Spleen (tissue), 11 donors: ENCODE measurements around the gene DTNBP1. TPM values are rescaled to one million over a fixed set of nuclear protein-coding genes. Genes with fewer than 3 reads are reported as not detected.

ENCODE experiments used
- DNase-seq: peaks from one replicate; pipeline ENCODE4 v3.0.0-alpha.2; 2020
- H3K27ac ChIP-seq, 8 donors: fragments of 200-600 bp; sonication (generic) in 7 of 8; 1 replicate in 4 of 8; 2 replicates in 4 of 8; pipeline versions ENCODE4 v1.5.0 to v1.8.0; 2016 to 2021; ENCODE audit warnings: inconsistent platforms in 4 of 8, mild to moderate bottlenecking in 4 of 8, moderate library complexity in 1 of 8
- H3K27me3 ChIP-seq, 7 donors: fragments of 200-600 bp; sonication (generic) in 6 of 7; replicated peaks in 1 of 7; 1 replicate in 4 of 7; 2 replicates in 3 of 7; pipeline versions ENCODE4 v1.5.0 to v1.8.0; 2016 to 2021; ENCODE audit warnings: inconsistent platforms in 3 of 7, mild to moderate bottlenecking in 1 of 7
- H3K36me3 ChIP-seq, 6 donors: fragments of 200-600 bp; sonication (generic) in 5 of 6; 1 replicate in 4 of 6; 2 replicates in 2 of 6; pipeline versions ENCODE4 v1.5.0 to v1.8.0; 2016 to 2021; ENCODE audit warnings: inconsistent platforms in 2 of 6
- H3K4me1 ChIP-seq, 6 donors: fragments of 200-600 bp; sonication (generic) in 5 of 6; 1 replicate in 3 of 6; 2 replicates in 3 of 6; pipeline versions ENCODE4 v1.5.0 to v1.8.0; 2016 to 2021; ENCODE audit warnings: inconsistent platforms in 3 of 6
- H3K4me3 ChIP-seq, 8 donors: fragments of 200-600 bp; sonication (generic) in 7 of 8; 1 replicate in 4 of 8; 2 replicates in 4 of 8; pipeline versions ENCODE4 v1.5.0 to v1.8.0; 2016 to 2021; ENCODE audit warnings: inconsistent platforms in 4 of 8, mild to moderate bottlenecking in 4 of 8, moderate library complexity in 2 of 8
- H3K9me3 ChIP-seq, 8 donors: fragments of 200-600 bp; sonication (generic) in 7 of 8; 1 replicate in 4 of 8; 2 replicates in 4 of 8; pipeline versions ENCODE4 v1.5.0 to v1.8.0; 2016 to 2021; ENCODE audit warnings: inconsistent platforms in 4 of 8
- POLR2A ChIP-seq, 3 donors: fragments of 450-650 bp; IDR thresholded peaks; one replicate each; pipeline ENCODE4 v1.5.1; 2017; ENCODE audit warnings: antibody characterized with exemption in 3 of 3, mild to moderate bottlenecking in 1 of 3
- POLR2AphosphoS5 ChIP-seq, 3 donors: sonication (generic); formaldehyde crosslinking; IDR thresholded peaks; one replicate each; pipeline ENCODE4 v1.5.1; 2017; ENCODE audit warnings: antibody characterized with exemption in 3 of 3
- WGBS, 5 donors: extraction: QIAGEN DNeasy Blood & Tissue Kit in 3 of 5; methylation state at CpG; one replicate each; pipeline versions ENCODE4 v1.1.5 to v1.1.7; 2013 to 2018; 5-methylcytosine and 5-hydroxymethylcytosine counted together
- intact Hi-C: fragments of 100-400 bp; cut with DNase I; formaldehyde crosslinking; loops from one replicate; pipeline ENCODE4 v1.15.0; 2023; ENCODE audit warnings: low total_unique reads
- polyA plus RNA-seq, 3 donors: library from polyadenylated mRNA; stranded (reverse); fragments of 200-250 nt; gene quantifications; one replicate each; pipeline ENCODE4 v1.2.1, GENCODE V29; 2013
- total RNA-seq, 7 donors: library from RNA; depleted of rRNA in 3 of 7; stranded (reverse); fragments of >200 nt in 3 of 7; fragmentation: NEBNext Ultra II Directional in 4 of 7; extraction: Animal tissue kit (Norgen Biotek cat#: 25700) in 4 of 7; gene quantifications; one replicate each; pipeline versions ENCODE4 v1.1.0 to v1.2.1, GENCODE V29; 2016 to 2021
- TF ChIP-seq, protein P1 (sequence below), 11 experiments: fragments of 200-600 bp in 7 of 11; fragments of 450-650 bp in 4 of 11; sonication (generic) in 4 of 11; IDR thresholded peaks in 8 of 11; conservative IDR thresholded peaks in 3 of 11; 1 replicate in 7 of 11; 2 replicates in 4 of 11; pipeline versions ENCODE4 v1.4.0 to v1.8.0; 2016 to 2021; ENCODE audit warnings: antibody characterized with exemption in 11 of 11, inconsistent platforms in 4 of 11, mild to moderate bottlenecking in 1 of 11
- donor health status: healthy with polysubstance abuse.
- donor health status: DM: no; HTN: no; CAD: no; lungs with moderate emphysema.
- donor health status: DM: no; HTN: no; CAD: no.
- donor health status: Bipolar disorder and iron deficiency.
- donor health status: healthy.
- donor health status: DM: no; HTN: no; CAD: no.
- donor health status: DM: yes; HTN: yes; CAD: no.

Gene DTNBP1
- total and polyA plus RNA-seq, 10 donors, result 14.2 to 42.2 (median 32.3) TPM

DNA sequence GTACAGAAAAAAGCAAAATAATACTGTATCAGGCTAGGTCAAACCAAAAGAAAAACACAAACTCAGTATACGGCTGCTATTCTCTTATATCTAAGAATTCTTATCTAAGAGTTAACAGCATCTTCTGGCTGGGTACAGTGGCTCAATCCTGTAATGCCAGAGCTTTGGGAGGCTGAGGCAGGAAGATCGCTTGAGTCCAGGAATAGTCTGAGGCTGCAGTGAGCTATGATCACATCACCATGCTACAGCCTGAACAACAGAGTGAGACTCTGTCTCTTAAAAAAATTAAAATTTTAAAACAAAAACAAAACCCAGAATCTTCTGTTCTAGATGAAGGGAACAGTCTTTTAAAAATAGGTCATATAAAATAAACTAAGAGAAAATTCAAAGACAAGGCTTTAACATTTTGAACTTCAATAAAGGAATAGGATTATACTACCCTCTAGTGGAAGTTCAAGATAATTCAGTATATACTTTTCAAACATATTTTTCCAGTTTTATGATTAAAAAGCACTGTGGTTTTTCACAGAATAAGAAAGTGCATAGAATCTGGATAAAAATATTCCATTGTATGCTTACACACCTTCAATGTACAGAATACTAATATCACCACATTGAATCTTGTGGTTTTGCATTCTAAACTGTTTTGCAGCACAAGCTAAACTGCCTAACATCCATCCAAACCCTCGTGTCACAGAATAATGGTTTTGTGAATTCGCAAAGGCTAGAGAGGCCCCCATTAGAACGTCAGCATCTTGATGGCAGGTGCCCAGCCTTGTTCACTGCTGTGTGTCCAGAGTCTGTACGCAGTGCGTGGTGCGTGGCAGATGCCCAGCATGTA lies 39.3 kb downstream of the DTNBP1 start:
- Histone ChIP-seq H3K27ac (peak overlapping the region in 3 of 8 donors; percentile 66 to 74 (median 74)), H3K9me3 (no peaks in the 10 kb centered on the region), H3K4me1 (peaks cover 14 to 72% (median 42%) of the 10 kb centered on the region in 6 donors), H3K4me3 (no peak overlapping the region), H3K36me3 (peaks cover 0 to 31% (median 0%) of the 10 kb centered on the region in 6 donors), H3K27me3 (no peaks in the 10 kb centered on the region)
- 82 to 87% (median 84%) methylated on average over 8 of the region's 8 CpGs for WGBS, 5 donors
- intact Hi-C loops, result loop anchor here (10.0 kb wide), 1 partner anchor 1499 kb away; no protein-coding TSS in a partner anchor
- DNase-seq, result no peak
- no peak for TF ChIP-seq POLR2A (IDR thresholded peaks at IDR 0.05)
- no peak for TF ChIP-seq POLR2AphosphoS5 (IDR thresholded peaks at IDR 0.05)
- TF ChIP-seq, protein P1, sequence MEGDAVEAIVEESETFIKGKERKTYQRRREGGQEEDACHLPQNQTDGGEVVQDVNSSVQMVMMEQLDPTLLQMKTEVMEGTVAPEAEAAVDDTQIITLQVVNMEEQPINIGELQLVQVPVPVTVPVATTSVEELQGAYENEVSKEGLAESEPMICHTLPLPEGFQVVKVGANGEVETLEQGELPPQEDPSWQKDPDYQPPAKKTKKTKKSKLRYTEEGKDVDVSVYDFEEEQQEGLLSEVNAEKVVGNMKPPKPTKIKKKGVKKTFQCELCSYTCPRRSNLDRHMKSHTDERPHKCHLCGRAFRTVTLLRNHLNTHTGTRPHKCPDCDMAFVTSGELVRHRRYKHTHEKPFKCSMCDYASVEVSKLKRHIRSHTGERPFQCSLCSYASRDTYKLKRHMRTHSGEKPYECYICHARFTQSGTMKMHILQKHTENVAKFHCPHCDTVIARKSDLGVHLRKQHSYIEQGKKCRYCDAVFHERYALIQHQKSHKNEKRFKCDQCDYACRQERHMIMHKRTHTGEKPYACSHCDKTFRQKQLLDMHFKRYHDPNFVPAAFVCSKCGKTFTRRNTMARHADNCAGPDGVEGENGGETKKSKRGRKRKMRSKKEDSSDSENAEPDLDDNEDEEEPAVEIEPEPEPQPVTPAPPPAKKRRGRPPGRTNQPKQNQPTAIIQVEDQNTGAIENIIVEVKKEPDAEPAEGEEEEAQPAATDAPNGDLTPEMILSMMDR (IDR thresholded peaks at IDR 0.05 in 8 of 11, conservative IDR thresholded peaks at IDR 0.05 in 3 of 11), result peak; percentile 37 to 74 (median 65)

DNA sequence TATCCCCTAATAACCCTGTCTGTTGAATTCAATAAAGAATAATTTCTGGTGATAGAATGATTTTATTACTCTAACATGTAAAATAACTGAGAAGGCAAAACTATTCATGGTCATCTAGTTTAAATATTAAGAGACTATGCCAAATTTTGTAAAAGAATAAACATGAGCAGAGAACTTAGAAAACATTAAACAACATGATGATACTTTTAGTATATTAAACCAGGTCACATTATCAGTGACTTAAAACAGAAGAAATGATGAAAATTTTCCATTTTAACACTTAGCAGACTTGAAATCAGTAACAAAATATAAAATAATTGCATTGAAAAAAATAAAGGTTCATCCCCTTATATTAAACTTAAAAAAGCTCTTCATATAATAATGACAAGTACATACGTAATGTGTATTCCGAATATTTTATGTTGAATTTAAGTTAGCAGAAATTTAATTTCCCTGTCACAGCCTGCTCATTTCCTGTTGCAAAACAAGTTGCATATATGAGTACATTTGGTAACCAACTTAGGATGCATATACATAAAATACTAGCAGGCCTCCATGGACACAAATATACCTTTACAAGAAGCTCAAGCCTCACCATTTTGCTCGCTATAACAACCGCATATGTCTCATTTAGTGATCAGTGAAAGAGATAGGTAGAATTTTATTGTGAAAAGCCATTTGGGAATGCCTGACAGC lies 40.6 kb downstream of the DTNBP1 start:
- H3K27ac ChIP-seq, result peak overlapping the region in 6 of 8 donors; percentile 5 to 74 (median 56)
- DNase-seq, result no peak

DNA sequence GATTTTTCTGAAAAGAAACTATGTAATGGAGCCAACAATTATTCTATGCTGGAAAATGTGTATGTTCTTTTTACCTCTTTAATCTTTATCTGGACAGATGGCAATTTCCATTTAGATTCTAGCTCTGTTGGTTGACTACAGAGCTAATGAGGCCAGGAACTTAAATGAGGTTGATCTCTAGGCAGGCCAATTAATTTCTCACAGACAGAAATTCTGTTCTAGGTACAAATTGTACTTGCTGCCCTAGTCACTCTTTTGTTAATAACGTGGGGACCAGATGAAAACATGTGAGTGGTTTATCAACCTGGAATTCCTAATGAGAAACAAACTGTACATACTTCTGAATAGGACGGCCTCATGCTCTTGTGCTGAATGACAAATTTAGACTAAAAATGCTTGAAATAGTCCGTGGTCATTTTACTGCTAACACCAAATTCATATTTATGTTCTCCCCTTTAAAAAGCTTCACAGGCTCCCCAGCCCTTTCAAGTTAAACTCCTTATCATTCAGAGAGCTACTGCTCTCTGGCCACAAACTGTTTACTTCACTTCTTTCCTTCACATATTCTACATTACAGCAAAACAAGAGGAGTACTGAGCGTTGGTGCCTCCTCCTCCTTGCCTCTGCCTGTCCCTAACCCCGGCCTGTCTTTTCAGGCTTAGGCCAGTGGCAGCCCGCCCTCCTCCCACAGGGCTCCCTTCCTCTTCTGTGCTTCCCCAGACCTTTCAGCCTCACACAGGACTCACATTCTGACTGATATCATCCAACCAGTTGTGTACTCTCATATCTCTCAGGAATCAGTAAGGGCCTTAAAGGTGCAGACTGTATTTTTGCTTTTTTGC lies 41.4 kb downstream of the DTNBP1 start:
- Histone ChIP-seq H3K4me1 (peaks cover 10 to 77% (median 35%) of the 10 kb centered on the region in 6 donors), H3K27me3 (no peaks in the 10 kb centered on the region), H3K4me3 (no peak overlapping the region), H3K36me3 (peaks cover 0 to 21% (median 0%) of the 10 kb centered on the region in 6 donors), H3K9me3 (no peaks in the 10 kb centered on the region), H3K27ac (peak overlapping the region in 7 of 8 donors; percentile 5 to 74 (median 48))
- intact Hi-C loops, result loop anchor here (10.0 kb wide), 1 partner anchor 1497 kb away; no protein-coding TSS in a partner anchor
- peak; percentile 88 for DNase-seq
- peak in 2 of 3 donors; percentile 51 to 61 for TF ChIP-seq POLR2AphosphoS5 (IDR thresholded peaks at IDR 0.05)
- TF ChIP-seq, protein P1 (IDR thresholded peaks at IDR 0.05 in 8 of 11, conservative IDR thresholded peaks at IDR 0.05 in 3 of 11), result no peak
- WGBS, 5 donors, result 26 to 49% (median 33%) methylated on average over 6 of the region's 6 CpGs

More for the DNA sequence above, 40.6 kb downstream of the DTNBP1 start:
- TF ChIP-seq POLR2A (IDR thresholded peaks at IDR 0.05) (no peak), POLR2AphosphoS5 (IDR thresholded peaks at IDR 0.05) (no peak)
- TF ChIP-seq, protein P1 (IDR thresholded peaks at IDR 0.05 in 8 of 11, conservative IDR thresholded peaks at IDR 0.05 in 3 of 11), result no peak
- no peak overlapping the region for H3K4me3 ChIP-seq
- H3K27me3 ChIP-seq, result no peaks in the 10 kb centered on the region
- H3K4me1 ChIP-seq, result peaks cover 10 to 74% (median 34%) of the 10 kb centered on the region in 6 donors
- 60 to 87% (median 83%) methylated on average over 4 of the region's 4 CpGs for WGBS, 5 donors
- no peaks in the 10 kb centered on the region for H3K9me3 ChIP-seq
- intact Hi-C loops, result loop anchor here (10.0 kb wide), 1 partner anchor 1497 kb away; no protein-coding TSS in a partner anchor
- H3K36me3 ChIP-seq, result peaks cover 0 to 29% (median 0%) of the 10 kb centered on the region in 6 donors
